Heart left ventricle (tissue), 16 donors: ENCODE results near the gene WIPF1. TPM values are rescaled to one million over a fixed set of nuclear protein-coding genes. Genes with fewer than 3 reads are reported as not detected.
A peak's percentile ranks its signal among the peaks of the same experiment; 100 is the strongest.

Source experiments
- ATAC-seq, 4 donors: fragments of 200-7000 bp; cut with Tn5 transposase; one replicate each; pipeline ENCODE4 v1.9.1; 2020 to 2022; ENCODE audit warnings: moderate library complexity in 4 of 4, mild to moderate bottlenecking in 3 of 4, moderate number of reproducible peaks in 1 of 4
- DNase-seq, 5 donors: peaks; one replicate each; pipeline ENCODE4 v3.0.0-alpha.2; 2020
- H3K27ac ChIP-seq, 12 donors: fragments of 200-600 bp; sonication (generic) in 4 of 12; one replicate each; pipeline versions ENCODE4 v1.5.0 to v1.8.0; 2016 to 2022; ENCODE audit warnings: mild to moderate bottlenecking in 2 of 12
- H3K27me3 ChIP-seq, 9 donors: fragments of 200-600 bp; sonication (generic) in 2 of 9; one replicate each; pipeline versions ENCODE4 v1.5.1 to v1.8.0; 2016 to 2022; ENCODE audit warnings: mild to moderate bottlenecking in 3 of 9
- H3K36me3 ChIP-seq, 9 donors: fragments of 200-600 bp; sonication (generic) in 2 of 9; one replicate each; pipeline versions ENCODE4 v1.5.0 to v1.8.0; 2018 to 2022; ENCODE audit warnings: mild to moderate bottlenecking in 2 of 9
- H3K4me1 ChIP-seq, 12 donors: fragments of 200-600 bp; sonication (generic) in 4 of 12; one replicate each; pipeline versions ENCODE4 v1.5.0 to v1.8.0; 2016 to 2022; ENCODE audit warnings: mild to moderate bottlenecking in 3 of 12
- H3K4me3 ChIP-seq, 12 donors: fragments of 200-600 bp; sonication (generic) in 4 of 12; one replicate each; pipeline versions ENCODE4 v1.5.0 to v1.8.0; 2017 to 2022; ENCODE audit warnings: mild to moderate bottlenecking in 9 of 12, moderate library complexity in 4 of 12
- H3K9me3 ChIP-seq, 12 donors: fragments of 200-600 bp; sonication (generic) in 4 of 12; one replicate each; pipeline versions ENCODE4 v1.5.0 to v1.8.0; 2016 to 2022; ENCODE audit warnings: mild to moderate bottlenecking in 1 of 12
- POLR2A ChIP-seq, 2 donors: fragments of 450-650 bp; IDR thresholded peaks; one replicate each; pipeline ENCODE4 v1.6.1; 2017; ENCODE audit warnings: antibody characterized with exemption in 2 of 2, mild to moderate bottlenecking in 2 of 2, moderate library complexity in 2 of 2
- WGBS, 4 donors: extraction: QIAGEN DNeasy Blood & Tissue Kit in 2 of 4; methylation state at CpG; one replicate each; pipeline versions ENCODE4 v1.1.5 to v1.1.7; 2013 to 2018; 5-methylcytosine and 5-hydroxymethylcytosine counted together
- intact Hi-C, 10 donors: fragments of 100-400 bp; cut with DNase I; formaldehyde crosslinking; loops; one replicate each; pipeline versions ENCODE4 v1.11.1 to v1.14.2; 2022
- polyA plus RNA-seq, 2 donors: library from polyadenylated mRNA; stranded (reverse); fragments of 200-250 nt; gene quantifications; one replicate each; pipeline ENCODE4 v1.2.3, GENCODE V29; 2013
- total RNA-seq, 9 donors: library from RNA; depleted of rRNA in 2 of 9; stranded (reverse); fragments of >200 nt in 2 of 9; fragmentation: NEBNext Ultra II Directional in 3 of 9; extraction: Animal tissue kit (Norgen Biotek cat#: 25700) in 3 of 9; gene quantifications; one replicate each; pipeline versions ENCODE4 v1.1.0 to v1.2.4, GENCODE V29; 2016 to 2023
- TF ChIP-seq, protein P1 (sequence below), 12 donors: fragments of 200-600 bp; sonication (generic) in 4 of 12; IDR thresholded peaks; one replicate each; pipeline versions ENCODE4 v1.5.0 to v1.8.0; 2018 to 2022; ENCODE audit warnings: antibody characterized with exemption in 12 of 12, mild to moderate bottlenecking in 5 of 12
- donor health status: ischemic (EF 13 %, LVEDD 7.1; RV severe dilation, severe dysfunction).
- donor health status: healthy with polysubstance abuse.
- donor health status: DM: no; HTN: yes; CAD: no.
- donor health status: DM: no; HTN: no; CAD: no.
- donor health status: ischemic (EF 25% LVEDD 6.9; RV normal size, moderate dysfunction).
- donor health status: ischemic (EF 25% LVEDD 5.7; RV mildly dilated, moderate dysfunction).
- donor health status: healthy.
- donor health status: DM: yes; HTN: yes; CAD: no.
- donor health status: ischemic (EF 35%, LVEDD 5.7; RV mildly dilated, moderate dysfunction).
- donor health status: nonischemic (EF 11% LVEDD 7.7; RV severe dilation, severe dysfunction).
- donor health status: DM: yes; HTN: yes; CAD: no.
- donor health status: PGD.
- donor health status: ischemic (EF 29% LVEDD 5.4; RV normal size, mild dysfunction).
- donor health status: nonischemic (EF 23%, LVEDD 6.1; RV moderate dilation, normal function).

The WIPF1 gene
- total and polyA plus RNA-seq, 11 donors: 9.7 to 73.2 (median 13.9) TPM

DNA sequence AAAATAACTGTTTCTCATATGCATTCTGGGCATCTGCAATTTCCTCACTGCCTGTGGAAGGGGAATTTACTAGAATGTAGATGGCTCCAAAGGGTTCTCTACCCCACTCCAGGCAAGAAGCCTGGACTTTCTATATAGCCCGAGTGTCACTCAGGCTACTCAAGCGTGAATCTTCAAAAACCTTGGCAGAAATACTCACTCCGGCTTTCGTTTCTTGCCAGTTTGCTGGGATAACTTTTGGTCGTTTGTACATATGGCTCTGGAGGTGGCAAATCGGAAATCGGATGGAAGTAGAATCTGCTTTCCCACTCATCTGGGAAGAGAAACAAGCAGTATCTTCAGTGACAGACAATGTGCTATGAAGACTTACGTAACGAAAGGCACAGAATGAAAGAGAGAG lies 30.7 kb downstream of the WIPF1 start:
- peaks cover 0 to 99% (median 77%) of the 10 kb centered on the region in 9 donors for H3K36me3 ChIP-seq
- no peak overlapping the region for H3K4me3 ChIP-seq
- no peaks in the 10 kb centered on the region for H3K9me3 ChIP-seq
- no peak overlapping the region for H3K27ac ChIP-seq
- ATAC-seq (no peak), DNase-seq (no peak)
- no peak for TF ChIP-seq POLR2A (IDR thresholded peaks at IDR 0.05)
- TF ChIP-seq, protein P1, sequence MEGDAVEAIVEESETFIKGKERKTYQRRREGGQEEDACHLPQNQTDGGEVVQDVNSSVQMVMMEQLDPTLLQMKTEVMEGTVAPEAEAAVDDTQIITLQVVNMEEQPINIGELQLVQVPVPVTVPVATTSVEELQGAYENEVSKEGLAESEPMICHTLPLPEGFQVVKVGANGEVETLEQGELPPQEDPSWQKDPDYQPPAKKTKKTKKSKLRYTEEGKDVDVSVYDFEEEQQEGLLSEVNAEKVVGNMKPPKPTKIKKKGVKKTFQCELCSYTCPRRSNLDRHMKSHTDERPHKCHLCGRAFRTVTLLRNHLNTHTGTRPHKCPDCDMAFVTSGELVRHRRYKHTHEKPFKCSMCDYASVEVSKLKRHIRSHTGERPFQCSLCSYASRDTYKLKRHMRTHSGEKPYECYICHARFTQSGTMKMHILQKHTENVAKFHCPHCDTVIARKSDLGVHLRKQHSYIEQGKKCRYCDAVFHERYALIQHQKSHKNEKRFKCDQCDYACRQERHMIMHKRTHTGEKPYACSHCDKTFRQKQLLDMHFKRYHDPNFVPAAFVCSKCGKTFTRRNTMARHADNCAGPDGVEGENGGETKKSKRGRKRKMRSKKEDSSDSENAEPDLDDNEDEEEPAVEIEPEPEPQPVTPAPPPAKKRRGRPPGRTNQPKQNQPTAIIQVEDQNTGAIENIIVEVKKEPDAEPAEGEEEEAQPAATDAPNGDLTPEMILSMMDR (IDR thresholded peaks at IDR 0.05): no peak
- peaks cover 0 to 11% (median 5%) of the 10 kb centered on the region in 12 donors for H3K4me1 ChIP-seq
- 91 to 97% (median 94%) methylated on average over 9 of the region's 9 CpGs for WGBS, 4 donors
- intact Hi-C loops: loop anchor here in 1 of 10 donors (10.0 kb wide), 1 partner anchor 428 kb away; no protein-coding TSS in a partner anchor
- H3K27me3 ChIP-seq: no peaks in the 10 kb centered on the region

DNA sequence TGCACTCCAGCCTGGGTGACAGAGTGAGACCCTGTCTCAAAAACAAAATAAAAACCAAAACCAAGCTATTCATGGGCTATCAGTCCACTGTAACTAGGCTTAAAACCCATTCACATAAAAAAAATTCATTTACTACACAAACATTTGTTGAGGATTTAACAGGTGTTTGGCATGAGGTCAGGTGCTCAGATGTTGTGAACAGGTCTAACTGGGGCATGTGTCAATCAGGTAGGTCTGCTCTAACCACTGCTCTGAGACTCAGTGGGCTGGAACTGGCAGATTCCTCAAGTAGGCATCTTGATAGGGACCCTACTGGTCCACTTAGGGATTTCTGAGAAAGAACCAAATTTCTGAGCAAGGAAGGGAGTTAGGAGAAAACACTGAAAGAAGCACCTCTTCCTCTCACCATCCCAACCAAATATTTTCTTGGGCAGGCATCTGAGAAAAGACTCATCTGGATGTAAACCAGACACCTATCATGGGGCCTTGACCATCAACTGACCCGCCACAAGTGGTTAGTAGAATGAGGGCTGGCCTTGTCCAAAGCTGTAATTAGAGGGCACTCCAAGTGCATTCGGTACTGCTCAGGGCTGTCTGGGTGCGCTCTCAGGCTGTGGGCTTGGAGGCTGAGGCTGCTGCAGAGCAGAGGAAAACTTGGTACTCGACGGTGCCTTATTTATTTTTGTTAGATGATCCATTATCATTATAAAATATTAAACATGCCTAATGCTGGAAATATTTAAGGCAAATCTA lies 33.9 kb downstream of the WIPF1 start:
- DNase-seq (no peak), ATAC-seq (peak in 2 of 4 donors; percentile 44 to 52)
- H3K4me3 ChIP-seq: no peak overlapping the region
- H3K9me3 ChIP-seq: no peaks in the 10 kb centered on the region
- H3K36me3 ChIP-seq: peaks cover 0 to 99% (median 48%) of the 10 kb centered on the region in 9 donors
- H3K4me1 ChIP-seq: peaks cover 6 to 23% (median 16%) of the 10 kb centered on the region in 12 donors
- H3K27me3 ChIP-seq: no peaks in the 10 kb centered on the region
- no peak overlapping the region for H3K27ac ChIP-seq
- WGBS, 4 donors: 88 to 92% (median 90%) methylated on average over 5 of the region's 5 CpGs
- intact Hi-C loops: loop anchor here in 3 of 10 donors (5.0 to 10.0 kb wide), 3 partner anchors 76 to 431 kb away; partner anchors contain the start of gene GPR155 (in 1 of the 3)
- TF ChIP-seq POLR2A (IDR thresholded peaks at IDR 0.05): no peak

DNA sequence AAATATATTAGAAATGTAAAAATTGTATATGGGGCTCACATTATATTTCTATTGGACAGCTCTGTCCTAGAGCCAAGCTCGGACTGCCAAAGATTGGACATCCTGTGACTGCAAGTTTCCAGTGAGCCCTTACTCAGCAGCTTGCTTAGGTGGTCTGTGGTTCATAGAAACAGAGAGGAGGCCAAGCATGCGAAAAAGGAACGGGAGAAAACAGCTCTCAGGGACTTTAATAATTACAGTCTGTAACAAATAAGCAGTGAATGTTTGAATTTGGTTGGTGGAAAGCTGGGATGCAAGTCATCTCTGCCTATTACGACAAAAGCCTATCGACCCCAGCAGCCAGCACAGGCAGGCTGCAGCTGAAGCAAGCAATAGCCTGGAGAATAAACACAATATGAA lies 35.6 kb downstream of the WIPF1 start:
- no peaks in the 10 kb centered on the region for H3K9me3 ChIP-seq
- H3K27me3 ChIP-seq: no peaks in the 10 kb centered on the region
- WGBS, 4 donors: 63 to 73% (median 71%) methylated on average over 5 of the region's 5 CpGs
- H3K36me3 ChIP-seq: peaks cover 0 to 90% (median 30%) of the 10 kb centered on the region in 9 donors
- TF ChIP-seq, protein P1 (IDR thresholded peaks at IDR 0.05): no peak
- no peak for TF ChIP-seq POLR2A (IDR thresholded peaks at IDR 0.05)
- no peak overlapping the region for H3K4me3 ChIP-seq
- H3K27ac ChIP-seq: peak overlapping the region in 10 of 12 donors; percentile 28 to 72 (median 63)
- H3K4me1 ChIP-seq: peaks cover 6 to 23% (median 16%) of the 10 kb centered on the region in 12 donors
- ATAC-seq (peak in 1 of 4 donors; percentile 50), DNase-seq (no peak)
- intact Hi-C loops: loop anchor here in 3 of 10 donors (5.0 to 10.0 kb wide), 3 partner anchors 75 to 433 kb away; partner anchors contain the start of gene GPR155 (in 1 of the 3)

DNA sequence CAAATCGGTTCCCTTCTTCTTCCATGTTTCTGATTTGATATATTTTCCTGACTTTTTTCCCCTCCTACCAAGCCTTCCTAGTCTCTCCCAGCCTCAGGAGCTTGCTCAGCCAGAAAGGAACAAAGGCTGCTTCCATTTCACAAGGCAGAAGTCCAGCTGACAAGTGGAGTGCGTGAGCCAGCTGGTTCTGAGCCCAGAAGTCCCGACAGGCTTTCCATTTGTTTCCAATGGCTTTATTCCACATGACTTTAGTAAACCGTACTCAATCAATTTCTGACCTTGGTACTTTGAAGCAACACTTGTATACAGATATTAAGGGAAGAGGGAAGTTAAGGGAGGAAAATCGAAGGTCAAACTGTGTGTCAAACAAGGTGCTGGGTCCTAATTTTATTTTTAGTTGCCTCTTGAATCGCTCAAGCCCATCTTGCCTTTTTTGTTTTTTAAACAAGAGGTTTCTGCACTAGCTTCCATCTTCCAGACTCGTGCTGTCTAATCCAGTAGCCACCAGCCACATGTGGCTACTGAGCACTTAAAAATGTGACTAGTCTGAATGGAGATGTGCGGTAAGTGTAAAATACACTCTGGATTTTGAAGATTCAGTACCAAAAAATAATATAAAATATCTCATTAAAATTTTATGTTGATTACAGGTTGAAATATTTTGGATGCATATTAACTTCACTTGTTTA lies 36.2 kb downstream of the WIPF1 start:
- Histone ChIP-seq H3K4me3 (peak overlapping the region in 4 of 12 donors; percentile 2 to 19 (median 13)), H3K27ac (peak overlapping the region in 11 of 12 donors; percentile 41 to 72 (median 60)), H3K27me3 (no peaks in the 10 kb centered on the region), H3K36me3 (peaks cover 0 to 84% (median 25%) of the 10 kb centered on the region in 9 donors), H3K4me1 (peaks cover 6 to 24% (median 16%) of the 10 kb centered on the region in 12 donors), H3K9me3 (no peaks in the 10 kb centered on the region)
- intact Hi-C loops: loop anchor here in 3 of 10 donors (5.0 to 10.0 kb wide), 3 partner anchors 74 to 433 kb away; partner anchors contain the start of gene GPR155 (in 1 of the 3)
- TF ChIP-seq, protein P1 (IDR thresholded peaks at IDR 0.05): no peak
- TF ChIP-seq POLR2A (IDR thresholded peaks at IDR 0.05): no peak
- ATAC-seq (peak; percentile 91 to 98 (median 97)), DNase-seq (peak; percentile 77 to 82 (median 80))
- 18 to 26% (median 18%) methylated on average over 8 of the region's 8 CpGs for WGBS, 4 donors
